Omental fat pad (tissue), 4 donors: ENCODE measurements around the gene PMEL. TPM values are rescaled to one million over a fixed set of nuclear protein-coding genes. Genes with fewer than 3 reads are reported as not detected.
A peak's percentile ranks its signal among the peaks of the same experiment; 100 is the strongest.

ENCODE experiments used
- ATAC-seq: fragments of 150-250 bp; one replicate; pipeline ENCODE4 v1.9.1; 2016; ENCODE audit warnings: mild to moderate bottlenecking, moderate library complexity; ENCODE audit not compliant: low FRiP score
- DNase-seq: peaks from one replicate; pipeline ENCODE4 v3.0.0-alpha.2; 2019; ENCODE audit warnings: low spot score
- total RNA-seq, 4 donors: library from RNA; depleted of rRNA; stranded (reverse); fragments of >200 nt; gene quantifications; one replicate each; pipeline ENCODE4 v1.1.0, GENCODE V29; 2016
- TF ChIP-seq, protein P1 (sequence below), 3 donors: fragments of 450-650 bp; IDR thresholded peaks; one replicate each; pipeline ENCODE4 v1.5.1; 2016 to 2017; ENCODE audit warnings: antibody characterized with exemption in 3 of 3, mild to moderate bottlenecking in 3 of 3, moderate library complexity in 2 of 3

Gene PMEL
- 1 to 10 TPM in 2 of 4 donors, under 1 TPM in 2; 0.65 to 5.2 (median 1.2) TPM for total RNA-seq

DNA sequence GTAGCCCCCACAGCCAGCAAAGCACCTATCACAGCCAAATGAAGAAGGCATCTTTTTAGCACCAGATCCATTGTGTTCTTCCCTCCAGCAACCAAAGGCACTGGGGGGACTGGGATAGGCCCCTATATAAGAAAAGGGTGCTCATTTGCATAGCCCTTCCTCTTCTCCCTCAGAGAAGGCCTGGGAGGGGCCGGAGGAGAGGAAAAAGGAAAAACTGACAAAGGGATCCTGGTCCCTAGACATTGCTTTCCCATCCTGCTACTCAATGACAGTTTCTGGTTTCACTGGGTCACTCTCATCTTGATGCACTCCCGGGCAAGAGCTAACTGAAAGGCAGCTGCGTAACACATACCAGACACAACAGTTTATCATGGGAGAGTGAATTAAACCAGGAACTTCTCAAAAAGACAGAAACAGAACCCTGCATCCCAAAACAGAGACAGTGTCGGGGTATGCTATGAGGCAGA lies at the start of gene PMEL:
Gene PMEL, minus strand, starts transcription at position 102 of the 467 bp plus-strand sequence. Its CDS starts 31 bp downstream, at position 71.
- TF ChIP-seq, protein P1, sequence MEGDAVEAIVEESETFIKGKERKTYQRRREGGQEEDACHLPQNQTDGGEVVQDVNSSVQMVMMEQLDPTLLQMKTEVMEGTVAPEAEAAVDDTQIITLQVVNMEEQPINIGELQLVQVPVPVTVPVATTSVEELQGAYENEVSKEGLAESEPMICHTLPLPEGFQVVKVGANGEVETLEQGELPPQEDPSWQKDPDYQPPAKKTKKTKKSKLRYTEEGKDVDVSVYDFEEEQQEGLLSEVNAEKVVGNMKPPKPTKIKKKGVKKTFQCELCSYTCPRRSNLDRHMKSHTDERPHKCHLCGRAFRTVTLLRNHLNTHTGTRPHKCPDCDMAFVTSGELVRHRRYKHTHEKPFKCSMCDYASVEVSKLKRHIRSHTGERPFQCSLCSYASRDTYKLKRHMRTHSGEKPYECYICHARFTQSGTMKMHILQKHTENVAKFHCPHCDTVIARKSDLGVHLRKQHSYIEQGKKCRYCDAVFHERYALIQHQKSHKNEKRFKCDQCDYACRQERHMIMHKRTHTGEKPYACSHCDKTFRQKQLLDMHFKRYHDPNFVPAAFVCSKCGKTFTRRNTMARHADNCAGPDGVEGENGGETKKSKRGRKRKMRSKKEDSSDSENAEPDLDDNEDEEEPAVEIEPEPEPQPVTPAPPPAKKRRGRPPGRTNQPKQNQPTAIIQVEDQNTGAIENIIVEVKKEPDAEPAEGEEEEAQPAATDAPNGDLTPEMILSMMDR (IDR thresholded peaks at IDR 0.05) = no peak
- ATAC-seq (no peak), DNase-seq (no peak)

DNA sequence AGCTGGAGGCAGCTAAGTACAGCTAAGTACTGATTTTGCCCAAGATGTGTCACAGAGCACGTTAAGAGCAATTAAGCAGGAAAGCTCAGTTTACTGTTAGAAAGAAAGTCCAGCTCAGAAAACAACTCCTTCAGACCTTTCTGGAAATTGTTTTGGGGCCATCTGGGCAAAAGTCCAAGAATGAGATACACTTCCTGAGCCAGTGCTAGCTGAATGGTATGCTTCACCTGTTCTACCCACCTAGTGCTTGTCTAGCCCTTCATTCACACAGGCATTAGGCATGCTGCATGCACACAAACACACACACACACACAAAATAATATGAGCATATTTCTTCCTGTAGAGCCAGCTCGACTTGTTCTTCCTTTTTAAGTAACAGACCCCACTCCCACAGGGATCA lies 48.4 kb upstream of the PMEL start:
- ATAC-seq (no peak), DNase-seq (no peak)
- TF ChIP-seq, protein P1 (IDR thresholded peaks at IDR 0.05) = no peak

DNA sequence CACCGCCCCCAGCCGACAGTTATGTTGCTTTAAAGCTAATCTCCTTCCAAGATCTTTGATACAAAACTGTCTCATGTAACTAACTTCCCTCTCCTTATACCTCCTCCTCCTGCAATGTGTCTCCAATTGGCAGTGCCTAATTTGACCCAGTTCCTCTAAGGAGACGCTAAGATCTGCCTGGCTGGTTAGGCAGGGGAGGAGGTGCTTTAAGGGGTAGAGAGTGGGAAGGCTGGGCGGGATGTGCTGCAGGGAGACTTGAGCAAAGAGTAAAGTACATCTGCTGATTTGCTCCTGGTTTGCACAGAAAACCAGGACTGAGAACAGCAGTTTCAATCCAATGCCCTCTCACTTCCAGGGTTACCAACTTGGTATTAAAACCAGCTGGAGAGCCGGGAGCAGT lies 47.6 kb upstream of the PMEL start:
- TF ChIP-seq, protein P1 (IDR thresholded peaks at IDR 0.05) = no peak
- ATAC-seq = no peak
- DNase-seq = no peak

DNA sequence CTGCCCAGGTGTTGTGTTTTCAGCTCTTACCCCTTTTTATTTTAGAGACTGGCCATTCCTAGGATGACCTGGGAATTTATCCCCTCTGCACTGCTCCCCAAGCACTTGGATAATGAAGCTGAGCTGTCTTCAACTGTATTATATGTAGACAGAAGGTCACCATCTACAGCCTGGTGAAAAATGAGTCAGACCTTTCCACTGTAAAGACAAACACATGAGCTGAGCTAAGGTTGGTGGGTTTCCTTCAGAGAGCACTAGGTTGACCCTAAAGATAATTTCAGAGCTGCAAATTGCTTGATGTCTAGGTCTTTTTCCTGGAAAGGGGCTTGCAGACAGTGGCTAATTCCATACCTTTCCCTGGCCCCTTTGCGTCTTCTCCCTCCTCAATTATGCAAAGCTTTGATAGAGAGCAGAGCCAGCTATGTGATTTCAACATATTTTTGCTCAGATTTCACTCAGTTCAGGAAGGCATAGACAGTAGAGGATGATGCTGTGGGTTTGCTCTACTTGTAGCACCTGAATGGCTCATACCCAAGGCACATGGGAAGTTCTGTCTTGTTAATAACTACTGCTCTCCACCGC lies 45.8 kb upstream of the PMEL start:
- TF ChIP-seq, protein P1 (IDR thresholded peaks at IDR 0.05) = no peak
- no peak for DNase-seq
- no peak for ATAC-seq

DNA sequence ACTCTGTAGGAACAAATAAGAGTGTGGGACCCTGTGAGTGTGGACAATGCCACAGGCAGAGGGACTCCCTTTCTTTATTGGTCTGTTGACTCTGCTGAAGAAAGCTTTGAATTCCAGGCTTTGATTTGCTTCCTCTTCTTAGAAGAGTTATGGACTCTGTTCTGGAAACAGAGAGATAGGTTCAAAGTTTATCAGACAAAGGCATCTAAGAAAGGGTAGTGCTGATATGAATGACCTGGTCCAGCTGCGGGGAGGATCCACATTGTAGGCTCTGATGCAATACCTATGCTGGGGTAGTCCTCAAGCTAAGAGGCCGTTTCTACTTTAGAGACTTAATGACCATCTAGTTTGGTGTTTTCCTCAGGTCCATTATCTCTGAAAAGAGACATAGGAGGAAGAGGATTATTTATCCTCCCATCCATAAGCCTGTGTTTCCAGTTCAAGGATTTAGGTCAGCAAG lies 44.3 kb upstream of the PMEL start:
- ATAC-seq (no peak), DNase-seq (no peak)
- TF ChIP-seq, protein P1 (IDR thresholded peaks at IDR 0.05) = no peak

DNA sequence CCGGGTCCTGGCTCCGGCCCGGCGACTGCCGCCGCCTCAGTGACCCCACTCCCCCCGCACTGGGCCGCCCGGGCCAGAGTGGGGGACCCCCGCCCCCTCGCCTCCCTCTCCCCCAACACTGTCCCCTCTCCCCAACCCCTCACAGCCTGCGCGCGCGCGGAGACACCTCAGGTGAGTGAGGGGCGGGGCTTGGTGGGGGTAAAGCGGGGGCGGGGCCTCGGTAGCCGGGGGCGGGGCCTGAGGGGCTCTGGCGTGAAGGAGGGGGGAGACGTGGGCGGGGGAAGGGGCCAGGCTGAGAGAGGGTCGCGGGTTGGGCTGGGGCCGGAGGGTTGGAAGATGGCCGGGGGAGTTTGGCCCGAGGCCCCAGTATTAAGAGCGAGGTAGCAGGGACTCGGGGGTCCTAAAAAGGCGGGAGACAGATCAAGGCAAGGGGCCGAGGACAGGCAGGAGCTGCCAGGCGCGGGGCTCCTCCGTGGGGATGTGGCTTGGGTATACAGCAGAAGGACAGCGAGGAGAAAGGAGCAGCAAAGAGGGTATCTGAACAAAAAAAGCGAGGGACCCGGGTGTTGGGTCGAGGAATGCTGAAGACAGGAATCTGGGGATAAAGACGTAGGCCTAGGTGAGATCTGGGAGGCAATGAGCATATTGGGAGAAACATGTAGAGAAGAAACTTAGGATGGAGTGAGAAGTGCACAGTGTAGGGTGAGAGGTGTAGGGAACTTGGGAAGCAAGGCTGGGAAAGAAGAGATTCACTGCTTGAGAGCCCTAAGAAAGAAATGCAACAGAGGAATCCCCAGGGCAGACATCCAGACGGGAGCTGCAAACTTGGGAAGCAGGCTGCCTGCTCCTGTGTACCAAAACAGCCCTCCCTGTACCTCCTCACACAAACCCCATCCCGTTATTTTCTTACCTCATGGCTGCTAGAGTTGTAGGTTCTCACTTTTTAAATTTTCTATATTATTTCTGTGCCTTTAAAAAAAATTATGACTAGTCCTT lies 42.0 kb upstream of the PMEL start:
- DNase-seq = peak; percentile 48
- TF ChIP-seq, protein P1 (IDR thresholded peaks at IDR 0.05) = no peak
- ATAC-seq = peak; percentile 55
